ENCODE measurements around the gene CDADC1. TPM values are rescaled to one million over a fixed set of nuclear protein-coding genes. Genes with fewer than 3 reads are reported as not detected.

The CDADC1 gene
- total RNA-seq, 1 donor from 2014 or later: 6.9 TPM

- H3K4me3 ChIP-seq: no peak overlapping the region
- TF ChIP-seq POLR2AphosphoS5 (IDR thresholded peaks at IDR 0.05; ENCODE audit: insufficient read depth in 1 of 2, low read depth in 1 of 2) (no peak), CTCF (IDR thresholded peaks at IDR 0.05) (no peak), POLR2A (IDR thresholded peaks at IDR 0.05) (no peak)
- no peak for DNase-seq (ENCODE audit: extremely low spot score in 2 of 2)
- no peak overlapping the region for H3K27ac ChIP-seq
- intact Hi-C loops (cut with DNase I): no loop called here
- no peaks in the 10 kb centered on the region for H3K36me3 ChIP-seq
- no peaks in the 10 kb centered on the region for H3K27me3 ChIP-seq
- no peaks in the 10 kb centered on the region for H3K4me1 ChIP-seq
- no peaks in the 10 kb centered on the region for H3K9me3 ChIP-seq
Observed at GRCh38 chr13:49336655-49337054, 88.9 kb downstream of the CDADC1 start.

GRCh38 chr13:49340161-49340560 is 92.4 kb downstream of the CDADC1 start:
- TF ChIP-seq POLR2AphosphoS5 (IDR thresholded peaks at IDR 0.05; ENCODE audit: insufficient read depth in 1 of 2, low read depth in 1 of 2): no peak
- Histone ChIP-seq H3K9me3 (no peaks in the 10 kb centered on the region), H3K36me3 (no peaks in the 10 kb centered on the region), H3K4me1 (no peaks in the 10 kb centered on the region), H3K27me3 (no peaks in the 10 kb centered on the region), H3K4me3 (no peak overlapping the region), H3K27ac (no peak overlapping the region)
- intact Hi-C loops (cut with DNase I): no loop called here
- no peak for DNase-seq (ENCODE audit: extremely low spot score in 2 of 2)

- Histone ChIP-seq H3K27me3 (no peaks in the 10 kb centered on the region), H3K27ac (no peak overlapping the region), H3K4me3 (no peak overlapping the region), H3K4me1 (no peaks in the 10 kb centered on the region), H3K36me3 (no peaks in the 10 kb centered on the region), H3K9me3 (no peaks in the 10 kb centered on the region)
- DNase-seq (ENCODE audit: extremely low spot score in 2 of 2): no peak
- intact Hi-C loops (cut with DNase I): no loop called here
- no peak for TF ChIP-seq CTCF (IDR thresholded peaks at IDR 0.05)
- TF ChIP-seq POLR2A (IDR thresholded peaks at IDR 0.05): no peak
- TF ChIP-seq POLR2AphosphoS5 (IDR thresholded peaks at IDR 0.05; ENCODE audit: insufficient read depth in 1 of 2, low read depth in 1 of 2): no peak
Observed at GRCh38 chr13:49341517-49341916, 93.8 kb downstream of the CDADC1 start.

- TF ChIP-seq POLR2A (IDR thresholded peaks at IDR 0.05): no peak
- no peak for TF ChIP-seq POLR2AphosphoS5 (IDR thresholded peaks at IDR 0.05; ENCODE audit: insufficient read depth in 1 of 2, low read depth in 1 of 2)
- TF ChIP-seq CTCF (IDR thresholded peaks at IDR 0.05): no peak
- no peaks in the 10 kb centered on the region for H3K9me3 ChIP-seq
- no peaks in the 10 kb centered on the region for H3K27me3 ChIP-seq
- no peaks in the 10 kb centered on the region for H3K36me3 ChIP-seq
- no peak overlapping the region for H3K4me3 ChIP-seq
- no peaks in the 10 kb centered on the region for H3K4me1 ChIP-seq
- H3K27ac ChIP-seq: no peak overlapping the region
- intact Hi-C loops (cut with DNase I): no loop called here
- DNase-seq (ENCODE audit: extremely low spot score in 2 of 2): no peak
Observed at GRCh38 chr13:49341941-49342340, 94.2 kb downstream of the CDADC1 start.

GRCh38 chr13:49342454-49342853 is 94.7 kb downstream of the CDADC1 start:
- intact Hi-C loops (cut with DNase I): no loop called here
- no peaks in the 10 kb centered on the region for H3K36me3 ChIP-seq
- no peaks in the 10 kb centered on the region for H3K4me1 ChIP-seq
- no peak overlapping the region for H3K4me3 ChIP-seq
- no peak for DNase-seq (ENCODE audit: extremely low spot score in 2 of 2)
- no peak for TF ChIP-seq POLR2AphosphoS5 (IDR thresholded peaks at IDR 0.05; ENCODE audit: insufficient read depth in 1 of 2, low read depth in 1 of 2)
- TF ChIP-seq POLR2A (IDR thresholded peaks at IDR 0.05): no peak
- TF ChIP-seq CTCF (IDR thresholded peaks at IDR 0.05): no peak
- no peaks in the 10 kb centered on the region for H3K9me3 ChIP-seq
- H3K27ac ChIP-seq: no peak overlapping the region
- no peaks in the 10 kb centered on the region for H3K27me3 ChIP-seq

Other genes with a start within 250 kb of the CDADC1 start
- not detected for gene MLNR, start 27.6 kb upstream of the CDADC1 start, total RNA-seq
- gene CAB39L, start 196.1 kb downstream of the CDADC1 start, total RNA-seq: 31.7 TPM
- gene SETDB2, start 196.3 kb downstream of the CDADC1 start, total RNA-seq: 8.6 TPM
- 44.9 TPM for gene PHF11, start 248.0 kb downstream of the CDADC1 start, total RNA-seq

Data from vagina (tissue), 2 donors.